ENCODE measurements around the gene PTPRG.

DNA sequence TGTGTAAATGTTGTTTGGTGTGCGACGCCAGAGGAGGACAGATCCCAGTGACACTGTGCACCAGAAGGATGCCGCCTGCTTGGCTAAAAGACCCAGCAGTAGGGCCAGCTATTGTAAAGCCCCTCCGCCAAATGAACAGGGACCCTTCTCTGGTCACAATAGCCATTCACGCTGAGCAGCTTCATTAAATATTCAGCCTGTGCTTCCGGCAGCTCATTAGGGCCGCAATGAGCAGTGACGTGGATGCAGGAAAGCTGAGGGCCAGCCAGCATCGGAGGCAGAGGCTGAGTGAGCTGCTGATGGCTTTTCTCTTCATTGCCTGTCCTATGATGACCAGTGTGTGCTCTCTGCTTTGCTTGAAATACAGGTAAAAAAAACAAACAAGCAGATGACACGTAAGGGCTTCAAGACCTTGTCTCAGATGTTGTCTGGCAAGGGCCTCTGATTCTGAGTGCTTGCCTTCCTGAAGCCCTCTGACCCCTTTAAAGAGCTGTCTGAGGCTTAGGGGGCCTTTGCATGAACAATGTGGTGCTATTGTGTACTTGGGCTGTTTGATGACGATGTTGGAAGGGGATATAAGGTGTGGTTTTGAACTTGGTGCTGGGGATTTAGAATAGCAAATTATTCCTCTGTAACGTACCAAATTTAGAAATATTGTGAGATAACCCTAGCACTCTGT lies 681.6 kb downstream of the PTPRG start:
- TF ChIP-seq CTCF (conservative IDR thresholded peaks at IDR 0.05; ENCODE audit: low read depth, low read length): no peak
- no peak for TF ChIP-seq EZH2phosphoT487 (IDR thresholded peaks at IDR 0.05; ENCODE audit: borderline replicate concordance, low read length)
- no peak for TF ChIP-seq EZH2 (IDR thresholded peaks at IDR 0.05; ENCODE audit: low read length, unreplicated experiment)

Measured in PC-3 (cell line).